A673 (cell line): ENCODE measurements around the gene TBC1D2. TPM values are rescaled to one million over a fixed set of nuclear protein-coding genes. Genes with fewer than 3 reads are reported as not detected.

Source experiments
- BruUV-seq: library from RNA; stranded (reverse); fragments of 400-500 nt; replicated peaks from 2 replicates; lab custom pipeline; 2021; lab: Mats Ljungman, UMichigan
- CTCF ChIA-PET: fragments of 300-600 bp; sonication (Branson Sonifier 250); formaldehyde crosslinking; loops from one replicate; lab custom pipeline; 2022; ENCODE audit warnings: antibody characterized with exemption; lab: Charles Lee
- POLR2A ChIA-PET: fragments of 300-600 bp; sonication (Branson Sonifier 250); formaldehyde crosslinking; loops from one replicate; lab custom pipeline; 2022; ENCODE audit warnings: antibody characterized with exemption; ENCODE audit not compliant: low non-redundant PET; lab: Charles Lee
- DNase-seq: peaks from one replicate; pipeline ENCODE4 v3.0.0-alpha.2; 2015; ENCODE audit warnings: low spot score
- H3K27ac ChIP-seq: fragments of 200-600 bp; sonication (generic); 2 replicates; pipeline ENCODE4 v1.5.1; 2016; ENCODE audit warnings: mixed run types, low read depth, mild to moderate bottlenecking, mixed read lengths, antibody characterized with exemption, low read length; ENCODE audit not compliant: poor library complexity, severe bottlenecking
- H3K27me3 ChIP-seq: fragments of 200-600 bp; sonication (generic); replicated peaks from 2 replicates; pipeline ENCODE4 v1.6.1; 2017; ENCODE audit warnings: mixed run types, low read depth, mild to moderate bottlenecking, mixed read lengths, antibody characterized with exemption, low read length; ENCODE audit not compliant: insufficient read depth, poor library complexity
- H3K36me3 ChIP-seq: fragments of 200-600 bp; sonication (generic); 2 replicates; pipeline ENCODE4 v1.6.1; 2016; ENCODE audit warnings: mixed run types, mild to moderate bottlenecking, mixed read lengths, antibody characterized with exemption, low read length; ENCODE audit not compliant: insufficient read depth, poor library complexity, severe bottlenecking
- H3K4me1 ChIP-seq: fragments of 200-600 bp; sonication (generic); 2 replicates; pipeline ENCODE4 v1.6.1; 2017; ENCODE audit warnings: mixed run types, mild to moderate bottlenecking, mixed read lengths, antibody characterized with exemption, low read length; ENCODE audit not compliant: insufficient read depth, poor library complexity, severe bottlenecking
- H3K4me3 ChIP-seq: fragments of 200-600 bp; sonication (generic); 2 replicates; pipeline ENCODE4 v1.5.1; 2016; ENCODE audit warnings: low read depth, mixed run types, mild to moderate bottlenecking, mixed read lengths, low read length; ENCODE audit not compliant: poor library complexity, severe bottlenecking
- H3K9me3 ChIP-seq: fragments of 200-600 bp; sonication (generic); 2 replicates; pipeline ENCODE4 v1.6.1; 2016; ENCODE audit warnings: mixed run types, low read depth, mild to moderate bottlenecking, mixed read lengths, antibody characterized with exemption, low read length; ENCODE audit not compliant: poor library complexity, severe bottlenecking
- CTCF ChIP-seq: fragments of 300-800, 200-600 bp; sonication (generic); conservative IDR thresholded peaks from 2 replicates; pipeline ENCODE4 v1.5.1; 2017; ENCODE audit warnings: low read depth, mild to moderate bottlenecking, antibody characterized with exemption, low read length, moderate library complexity, mixed read lengths
- EZH2 ChIP-seq: fragments of 200-600 bp; sonication (generic); IDR thresholded peaks from 2 replicates; pipeline ENCODE4 v1.6.1; 2017; ENCODE audit warnings: borderline replicate concordance, low read depth, mild to moderate bottlenecking, mixed read lengths, antibody characterized with exemption, low read length; ENCODE audit not compliant: poor library complexity, severe bottlenecking
- intact Hi-C: fragments of 100-400 bp; cut with micrococcal nuclease; formaldehyde crosslinking; loops from one replicate; pipeline ENCODE4 v1.10.0; 2022; ENCODE audit not compliant: unreplicated experiment
- total RNA-seq: library from RNA; stranded (reverse); gene quantifications from 2 replicates; pipeline ENCODE4 v1.2.3, GENCODE V29; 2021

Gene TBC1D2
- total RNA-seq, 1 experiment from 2014 or later, result 3.2 TPM

GRCh38 chr9:98230789-98231188 lies 24.7 kb downstream of the TBC1D2 start:
- ChIA-PET CTCF (no interaction called here), POLR2A (no interaction called here)
- no peaks in the 10 kb centered on the region for H3K9me3 ChIP-seq
- no peaks in the 10 kb centered on the region for H3K27me3 ChIP-seq
- H3K36me3 ChIP-seq, result no peaks in the 10 kb centered on the region
- H3K27ac ChIP-seq, result no peak overlapping the region
- DNase-seq, result no peak
- TF ChIP-seq EZH2, result no peak
- no peak for TF ChIP-seq CTCF
- no peak overlapping the region for H3K4me3 ChIP-seq
- no peaks in the 10 kb centered on the region for H3K4me1 ChIP-seq
- intact Hi-C loops, result no loop called here
- no TSS peak for BruUV-seq

GRCh38 chr9:98230304-98230703 lies 25.1 kb downstream of the TBC1D2 start:
- no peaks in the 10 kb centered on the region for H3K4me1 ChIP-seq
- BruUV-seq, result no TSS peak
- no peak overlapping the region for H3K27ac ChIP-seq
- ChIA-PET CTCF (no interaction called here), POLR2A (no interaction called here)
- H3K9me3 ChIP-seq, result no peaks in the 10 kb centered on the region
- H3K36me3 ChIP-seq, result no peaks in the 10 kb centered on the region
- intact Hi-C loops, result no loop called here
- TF ChIP-seq EZH2 (no peak), CTCF (no peak)
- H3K4me3 ChIP-seq, result no peak overlapping the region
- no peak for DNase-seq
- no peaks in the 10 kb centered on the region for H3K27me3 ChIP-seq

GRCh38 chr9:98229620-98230019 lies 25.8 kb downstream of the TBC1D2 start:
- H3K4me3 ChIP-seq, result no peak overlapping the region
- CTCF ChIA-PET, result no interaction called here
- POLR2A ChIA-PET, result no interaction called here
- intact Hi-C loops, result no loop called here
- TF ChIP-seq CTCF (no peak), EZH2 (no peak)
- BruUV-seq, result no TSS peak
- no peaks in the 10 kb centered on the region for H3K9me3 ChIP-seq
- H3K4me1 ChIP-seq, result no peaks in the 10 kb centered on the region
- no peak overlapping the region for H3K27ac ChIP-seq
- DNase-seq, result no peak
- no peaks in the 10 kb centered on the region for H3K27me3 ChIP-seq
- no peaks in the 10 kb centered on the region for H3K36me3 ChIP-seq
